Measurements from ENCODE around the gene MED19. TPM values are rescaled to one million over a fixed set of nuclear protein-coding genes. Genes with fewer than 3 reads are reported as not detected.

Gene MED19
- total RNA-seq, 1 experiment from 2014 or later = 17.6 TPM

GRCh38 chr11:57657194-57658022 is 54.6 kb downstream of the MED19 start, which contains the start of gene CLP1:
TSS of gene CLP1 (plus strand) at chr11:57657762. CDS start at chr11:57659477, 1,715 bp downstream.
- H3K14ac ChIP-seq (ENCODE audit: insufficient read depth, low read length) = no peak within 1 kb of the TSS
- H2BK120ac ChIP-seq (ENCODE audit: low read depth, low read length, poor library complexity, severe bottlenecking) = no peak within 1 kb of the TSS
- H3K18ac ChIP-seq (ENCODE audit: insufficient read length, low read depth, low read length) = no peak within 1 kb of the TSS
- no peaks in the 10 kb centered on the region for H3K27me3 ChIP-seq (ENCODE audit: insufficient read depth, low read length)
- no peak within 1 kb of the TSS for H4K5ac ChIP-seq (ENCODE audit: insufficient read length, low read depth, low read length)
- Mint-ChIP-seq H3K4me1 (peaks cover 11 to 31% of the 10 kb centered on the region in 2 experiments), H3K36me3 (ENCODE audit: insufficient read depth in 1 of 3, low read depth in 3 of 3) (peaks cover 18 to 35% (median 30%) of the 10 kb centered on the region in 3 experiments), H3K27me3 (ENCODE audit: low read depth) (peaks cover 33% of the 10 kb centered on the region), H3K9me3 (no peaks in the 10 kb centered on the region; a peak in 1 of 5 replicates), H3K4me3 (peak within 1 kb of the TSS; percentile 94 to 100), H3K27ac (peak within 1 kb of the TSS; percentile 86 to 99 (median 92))
- no peak within 1 kb of the TSS for H2BK5ac ChIP-seq (ENCODE audit: insufficient read length, low read length)
- TF ChIP-seq CTCF (conservative IDR thresholded peaks at IDR 0.05) = no peak
- H3K9ac ChIP-seq (ENCODE audit: extremely low read depth, insufficient read length, low read length) = peak within 1 kb of the TSS; percentile 83
- H2BK12ac ChIP-seq (ENCODE audit: insufficient read length, low read depth, low read length) = no peak within 1 kb of the TSS
- no peak within 1 kb of the TSS for H4K8ac ChIP-seq (replicated peaks; ENCODE audit: insufficient read length, low read depth, low read length)
- H3T11ph ChIP-seq (ENCODE audit: low read length) = no peak within 1 kb of the TSS
- H3K4me1 ChIP-seq (ENCODE audit: insufficient read depth, low read length) = no peaks in the 10 kb centered on the region
- WGBS (ENCODE audit: extremely low coverage, insufficient read length, low lambda C conversion rate) = no CpG with 5 or more reads among the region's 45 CpGs
- H4K91ac ChIP-seq (ENCODE audit: insufficient read length, low read depth, low read length) = no peak within 1 kb of the TSS
- H2BK20ac ChIP-seq (ENCODE audit: low read depth, low read length, poor library complexity, severe bottlenecking) = no peak within 1 kb of the TSS
- no peak within 1 kb of the TSS for H3K56ac ChIP-seq (ENCODE audit: insufficient read length, low read depth, low read length)
- H2AK5ac ChIP-seq (ENCODE audit: insufficient read length, low read length) = no peak within 1 kb of the TSS
- H4K20me1 ChIP-seq (ENCODE audit: control insufficient read depth, insufficient read depth, insufficient read length) = no peaks in the 10 kb centered on the region
- H3K79me2 ChIP-seq (ENCODE audit: insufficient read depth, low read length) = peaks cover 5% of the 10 kb centered on the region; the same call in 1 of the 2 replicates
- peaks cover 7% of the 10 kb centered on the region for H3K23me2 ChIP-seq (ENCODE audit: insufficient read length, low read depth, low read length, poor library complexity, severe bottlenecking)
- H2AFZ ChIP-seq (ENCODE audit: low read length) = no peak within 1 kb of the TSS
- no peak within 1 kb of the TSS for H3K23ac ChIP-seq (ENCODE audit: insufficient read length, low read depth, low read length)
- no peaks in the 10 kb centered on the region for H3K79me1 ChIP-seq (ENCODE audit: insufficient read depth, low read depth, low read length, poor library complexity, severe bottlenecking)
- H3K4me2 ChIP-seq (ENCODE audit: insufficient read depth, insufficient read length, low read length) = peak within 1 kb of the TSS; percentile 96
- H3K4ac ChIP-seq (ENCODE audit: low read depth, low read length) = no peak within 1 kb of the TSS
- peak; percentile 99 for DNase-seq
- H3K27ac ChIP-seq (ENCODE audit: insufficient read length, low read depth, low read length) = peak within 1 kb of the TSS; percentile 22
- no peak within 1 kb of the TSS for H2BK15ac ChIP-seq (ENCODE audit: low read depth, low read length)
- H3K9me3 ChIP-seq (ENCODE audit: control insufficient read depth, low read depth, low read length) = no peaks in the 10 kb centered on the region
